ENCODE measurements around the gene PPP6R1. TPM values are rescaled to one million over a fixed set of nuclear protein-coding genes. Genes with fewer than 3 reads are reported as not detected.

Gene PPP6R1
- total RNA-seq, 2 donors from 2014 or later, result 74.8 to 79.9 TPM

DNA sequence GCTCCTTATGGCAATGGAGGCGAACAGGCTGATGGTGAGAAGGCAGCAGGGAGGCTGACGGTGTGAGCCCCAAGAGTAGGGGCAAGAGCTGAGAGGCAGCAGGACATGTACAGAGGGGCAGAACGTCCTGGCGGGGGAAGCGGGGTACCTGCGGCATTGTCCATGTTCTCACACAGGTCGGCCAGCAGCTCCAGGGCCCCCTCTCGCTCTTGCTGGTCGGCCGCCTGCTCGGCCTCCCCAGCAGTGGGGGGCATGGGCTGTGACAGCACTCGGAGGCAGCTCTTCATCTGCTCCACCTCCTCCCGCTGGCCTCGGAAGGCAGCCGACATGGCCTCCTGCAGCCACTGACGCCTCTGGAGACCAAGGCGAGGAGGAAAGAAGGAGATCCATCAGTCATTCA lies 18.7 kb upstream of the PPP6R1 start:
- Mint-ChIP-seq H3K27me3 (ENCODE audit: insufficient read depth) (no peaks in the 10 kb centered on the region), H3K9me3 (no peaks in the 10 kb centered on the region), H3K4me3 (no peak overlapping the region), H3K36me3 (ENCODE audit: low read depth) (peaks cover 29% of the 10 kb centered on the region), H3K4me1 (peaks cover 3% of the 10 kb centered on the region), H3K27ac (no peak overlapping the region)
- 92 to 94% methylated on average over 6 to 17 of the region's 17 CpGs for WGBS, 2 experiments (ENCODE audit: insufficient coverage in 1 of 2, insufficient read length in 1 of 2)
- H3K27me3 ChIP-seq (ENCODE audit: control insufficient read depth, insufficient read depth, low read length, poor library complexity, severe bottlenecking), result no peaks in the 10 kb centered on the region
- no peaks in the 10 kb centered on the region for H3K9me3 ChIP-seq (ENCODE audit: control insufficient read depth, low read length)
- H3K36me3 ChIP-seq (ENCODE audit: control insufficient read depth, insufficient read depth, low read length), result peaks cover 25% of the 10 kb centered on the region
- TF ChIP-seq, protein P1, sequence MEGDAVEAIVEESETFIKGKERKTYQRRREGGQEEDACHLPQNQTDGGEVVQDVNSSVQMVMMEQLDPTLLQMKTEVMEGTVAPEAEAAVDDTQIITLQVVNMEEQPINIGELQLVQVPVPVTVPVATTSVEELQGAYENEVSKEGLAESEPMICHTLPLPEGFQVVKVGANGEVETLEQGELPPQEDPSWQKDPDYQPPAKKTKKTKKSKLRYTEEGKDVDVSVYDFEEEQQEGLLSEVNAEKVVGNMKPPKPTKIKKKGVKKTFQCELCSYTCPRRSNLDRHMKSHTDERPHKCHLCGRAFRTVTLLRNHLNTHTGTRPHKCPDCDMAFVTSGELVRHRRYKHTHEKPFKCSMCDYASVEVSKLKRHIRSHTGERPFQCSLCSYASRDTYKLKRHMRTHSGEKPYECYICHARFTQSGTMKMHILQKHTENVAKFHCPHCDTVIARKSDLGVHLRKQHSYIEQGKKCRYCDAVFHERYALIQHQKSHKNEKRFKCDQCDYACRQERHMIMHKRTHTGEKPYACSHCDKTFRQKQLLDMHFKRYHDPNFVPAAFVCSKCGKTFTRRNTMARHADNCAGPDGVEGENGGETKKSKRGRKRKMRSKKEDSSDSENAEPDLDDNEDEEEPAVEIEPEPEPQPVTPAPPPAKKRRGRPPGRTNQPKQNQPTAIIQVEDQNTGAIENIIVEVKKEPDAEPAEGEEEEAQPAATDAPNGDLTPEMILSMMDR (conservative IDR thresholded peaks at IDR 0.05), result no peak
- no peak overlapping the region for H3K9ac ChIP-seq (ENCODE audit: extremely low read depth, low read length, poor library complexity, severe bottlenecking)
- no peak overlapping the region for H3K27ac ChIP-seq (ENCODE audit: low read depth, low read length)
- peaks cover 2% of the 10 kb centered on the region for H3K4me1 ChIP-seq (ENCODE audit: control insufficient read depth, insufficient read depth, low read length)
- DNase-seq, result no peak
- no peak overlapping the region for H3K4me3 ChIP-seq (ENCODE audit: low read length)

DNA sequence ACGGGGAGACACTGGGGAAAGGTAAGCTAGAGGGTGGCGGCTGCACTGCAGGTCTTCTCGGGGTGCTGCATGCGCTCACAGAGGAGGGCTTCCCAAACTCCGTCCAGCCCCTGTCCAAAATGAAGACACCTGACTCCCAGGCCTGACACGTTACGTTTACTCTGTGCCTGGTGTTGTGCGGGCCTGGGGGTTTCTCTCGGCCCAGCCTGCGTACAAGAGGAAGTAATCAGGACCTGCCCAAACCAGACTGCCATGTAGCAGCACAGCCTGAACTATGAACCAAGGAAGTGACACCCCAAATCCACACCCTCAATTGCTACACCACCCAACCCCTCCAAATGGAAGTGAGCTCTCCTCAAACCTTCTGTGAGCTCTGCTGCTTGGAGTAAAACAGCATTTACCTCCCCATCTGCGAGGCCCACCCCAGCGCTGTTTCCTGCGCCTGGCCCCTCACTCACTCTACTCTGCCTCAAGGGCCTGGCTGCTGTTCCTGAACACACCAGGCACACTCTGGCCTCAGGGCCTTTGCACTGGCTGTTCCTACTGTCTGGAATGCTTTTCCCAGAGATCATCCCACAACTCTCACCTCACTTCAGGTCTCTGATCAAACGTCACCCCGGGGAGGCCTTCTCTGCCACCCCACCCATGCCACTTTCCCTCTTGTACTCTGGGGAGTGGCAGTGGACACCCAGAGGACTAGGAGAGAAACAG lies 18.1 kb upstream of the PPP6R1 start:
- Mint-ChIP-seq H3K4me3 (no peak overlapping the region), H3K9me3 (no peaks in the 10 kb centered on the region), H3K4me1 (peaks cover 3% of the 10 kb centered on the region), H3K27me3 (ENCODE audit: insufficient read depth) (no peaks in the 10 kb centered on the region), H3K27ac (no peak overlapping the region), H3K36me3 (ENCODE audit: low read depth) (peaks cover 35% of the 10 kb centered on the region)
- H3K4me1 ChIP-seq (ENCODE audit: control insufficient read depth, insufficient read depth, low read length), result peaks cover 2% of the 10 kb centered on the region
- H3K27ac ChIP-seq (ENCODE audit: low read depth, low read length), result no peak overlapping the region
- no peak overlapping the region for H3K9ac ChIP-seq (ENCODE audit: extremely low read depth, low read length, poor library complexity, severe bottlenecking)
- 91 to 95% methylated on average over 12 to 15 of the region's 15 CpGs for WGBS, 2 experiments (ENCODE audit: insufficient coverage in 1 of 2, insufficient read length in 1 of 2)
- peaks cover 25% of the 10 kb centered on the region for H3K36me3 ChIP-seq (ENCODE audit: control insufficient read depth, insufficient read depth, low read length)
- DNase-seq, result no peak
- H3K4me3 ChIP-seq (ENCODE audit: low read length), result no peak overlapping the region
- no peaks in the 10 kb centered on the region for H3K9me3 ChIP-seq (ENCODE audit: control insufficient read depth, low read length)
- TF ChIP-seq, protein P1 (conservative IDR thresholded peaks at IDR 0.05), result no peak
- H3K27me3 ChIP-seq (ENCODE audit: control insufficient read depth, insufficient read depth, low read length, poor library complexity, severe bottlenecking), result no peaks in the 10 kb centered on the region

DNA sequence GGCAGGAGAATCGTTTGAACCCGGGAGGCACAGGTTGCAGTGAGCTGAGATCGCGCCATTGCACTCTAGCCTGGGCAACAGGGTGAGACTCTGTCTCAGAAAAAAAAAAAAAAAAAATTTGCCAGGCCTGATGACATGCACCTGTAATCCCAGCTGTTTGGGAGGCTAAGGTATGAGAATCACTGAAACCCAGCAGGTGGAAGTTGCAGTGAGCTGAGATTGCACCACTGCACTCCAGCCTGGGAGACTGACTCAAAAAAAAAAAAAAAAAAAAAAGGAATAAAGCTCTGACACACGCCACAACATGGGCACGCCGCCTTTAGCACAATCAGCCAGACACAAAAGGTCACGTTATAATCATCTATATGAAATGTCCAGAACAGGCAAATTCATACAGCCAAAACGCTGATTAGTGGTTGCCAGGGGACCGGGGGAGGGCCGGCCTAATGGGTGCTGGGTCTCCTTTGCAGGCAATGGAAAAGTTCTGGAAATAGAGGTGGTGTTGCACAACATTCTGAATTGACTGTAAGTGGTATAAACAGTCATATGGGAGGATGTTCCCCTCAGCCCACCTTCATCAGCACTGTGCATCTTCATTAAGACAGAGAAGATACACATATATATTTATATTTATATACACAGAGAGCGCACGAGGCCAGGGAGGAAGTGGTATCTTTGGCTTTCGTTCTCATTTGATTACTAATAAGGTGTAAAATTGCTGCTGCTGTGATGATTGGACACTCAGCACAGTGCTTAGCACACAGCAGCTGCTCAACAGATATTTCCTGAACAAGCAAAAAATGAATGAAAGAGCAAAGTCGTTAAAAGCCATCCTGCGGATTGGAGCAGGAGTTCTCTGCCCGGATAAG lies 17.3 kb upstream of the PPP6R1 start:
- no peak overlapping the region for H3K27ac ChIP-seq (ENCODE audit: low read depth, low read length)
- TF ChIP-seq, protein P1 (conservative IDR thresholded peaks at IDR 0.05), result no peak
- H3K4me1 Mint-ChIP-seq, result peaks cover 3% of the 10 kb centered on the region
- WGBS, 2 experiments (ENCODE audit: insufficient coverage in 1 of 2, insufficient read length in 1 of 2), result 92 to 95% methylated on average over 12 to 17 of the region's 17 CpGs
- H3K27me3 ChIP-seq (ENCODE audit: control insufficient read depth, insufficient read depth, low read length, poor library complexity, severe bottlenecking), result no peaks in the 10 kb centered on the region
- DNase-seq, result no peak
- H3K36me3 ChIP-seq (ENCODE audit: control insufficient read depth, insufficient read depth, low read length), result peaks cover 25% of the 10 kb centered on the region
- H3K27ac Mint-ChIP-seq, result no peak overlapping the region
- H3K27me3 Mint-ChIP-seq (ENCODE audit: insufficient read depth), result no peaks in the 10 kb centered on the region
- peaks cover 39% of the 10 kb centered on the region for H3K36me3 Mint-ChIP-seq (ENCODE audit: low read depth)
- H3K9me3 Mint-ChIP-seq, result no peaks in the 10 kb centered on the region
- H3K4me1 ChIP-seq (ENCODE audit: control insufficient read depth, insufficient read depth, low read length), result peaks cover 2% of the 10 kb centered on the region
- no peak overlapping the region for H3K4me3 ChIP-seq (ENCODE audit: low read length)
- H3K9ac ChIP-seq (ENCODE audit: extremely low read depth, low read length, poor library complexity, severe bottlenecking), result no peak overlapping the region
- H3K4me3 Mint-ChIP-seq, result no peak overlapping the region
- H3K9me3 ChIP-seq (ENCODE audit: control insufficient read depth, low read length), result no peaks in the 10 kb centered on the region
